Inflammatory macrophage treated with lipopolysaccharide for 1 hour (primary cell): ENCODE results near the gene ZFP36L2.
A peak's percentile ranks its signal among the peaks of the same experiment; 100 is the strongest.

ENCODE experiments used
- DNase-seq, 2 donors: peaks; one replicate each; pipeline ENCODE4 v3.0.0-alpha.2; 2020 to 2022

The ZFP36L2 gene, protein sequence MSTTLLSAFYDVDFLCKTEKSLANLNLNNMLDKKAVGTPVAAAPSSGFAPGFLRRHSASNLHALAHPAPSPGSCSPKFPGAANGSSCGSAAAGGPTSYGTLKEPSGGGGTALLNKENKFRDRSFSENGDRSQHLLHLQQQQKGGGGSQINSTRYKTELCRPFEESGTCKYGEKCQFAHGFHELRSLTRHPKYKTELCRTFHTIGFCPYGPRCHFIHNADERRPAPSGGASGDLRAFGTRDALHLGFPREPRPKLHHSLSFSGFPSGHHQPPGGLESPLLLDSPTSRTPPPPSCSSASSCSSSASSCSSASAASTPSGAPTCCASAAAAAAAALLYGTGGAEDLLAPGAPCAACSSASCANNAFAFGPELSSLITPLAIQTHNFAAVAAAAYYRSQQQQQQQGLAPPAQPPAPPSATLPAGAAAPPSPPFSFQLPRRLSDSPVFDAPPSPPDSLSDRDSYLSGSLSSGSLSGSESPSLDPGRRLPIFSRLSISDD

DNA sequence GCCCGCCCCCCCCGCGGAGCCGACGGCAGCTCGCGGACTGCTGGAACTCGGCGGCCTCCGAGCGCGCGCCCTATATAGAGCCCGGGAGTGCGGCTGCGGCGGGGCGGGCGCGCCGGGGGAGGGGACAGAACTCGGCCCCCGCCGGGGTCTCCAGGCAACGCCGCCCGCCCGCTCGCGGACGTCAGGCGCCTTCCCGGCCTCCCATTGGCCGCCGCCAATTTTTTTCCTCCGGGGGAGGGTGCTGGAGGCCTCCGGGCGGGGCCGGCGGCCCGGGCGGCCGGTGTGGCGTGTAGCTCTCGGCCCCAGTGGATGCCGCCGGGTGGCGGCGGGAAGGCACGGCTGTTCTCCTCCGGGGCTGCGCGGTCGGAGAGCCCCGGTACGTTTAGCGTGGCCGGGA is at the start of gene ZFP36L2:
ZFP36L2 (minus strand) TSS at position 49 of the 397 bp plus-strand sequence. CDS start 291 bp downstream, outside the sequence.
- DNase-seq, result peak; percentile 95 to 96

DNA sequence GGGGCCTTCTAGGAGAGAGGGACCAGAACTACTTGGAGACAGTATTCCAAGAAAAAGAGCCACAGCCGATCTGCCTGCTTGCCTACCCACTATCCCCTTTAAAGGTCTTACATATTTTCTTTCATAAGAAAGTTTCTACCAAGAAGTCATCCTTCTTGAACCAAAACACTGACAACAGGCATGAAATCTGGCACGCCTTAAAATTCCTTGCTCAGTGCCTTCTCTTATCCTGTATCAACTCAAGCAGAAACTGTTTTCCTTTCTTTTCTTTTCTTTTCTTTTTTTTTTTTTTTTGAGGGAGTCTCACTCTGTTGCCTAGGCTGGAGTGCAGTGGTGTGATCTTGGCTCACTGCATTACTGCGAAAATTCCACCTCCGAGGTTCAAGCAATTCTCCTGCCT is 48.3 kb upstream of the ZFP36L2 start:
- DNase-seq, result no peak

DNA sequence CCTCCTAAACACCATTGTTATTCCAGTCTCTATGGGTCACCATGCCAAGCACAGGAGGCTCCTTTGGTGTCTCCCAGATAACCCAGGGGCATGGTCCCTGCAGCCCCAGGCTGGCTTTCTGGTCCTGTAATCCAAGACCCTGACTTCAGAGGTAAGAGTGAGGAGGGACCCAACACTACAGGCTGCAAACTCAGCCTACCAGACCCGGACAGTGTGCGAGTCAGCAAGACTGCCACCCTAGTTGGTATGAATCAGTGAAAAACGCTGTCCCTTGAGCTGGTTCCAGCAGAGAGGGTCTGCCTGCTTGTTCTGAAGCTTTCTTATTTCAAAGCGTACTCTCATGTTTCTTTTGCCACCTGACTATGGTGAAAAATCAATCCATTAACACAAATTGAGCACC is 47.6 kb upstream of the ZFP36L2 start:
- no peak for DNase-seq

DNA sequence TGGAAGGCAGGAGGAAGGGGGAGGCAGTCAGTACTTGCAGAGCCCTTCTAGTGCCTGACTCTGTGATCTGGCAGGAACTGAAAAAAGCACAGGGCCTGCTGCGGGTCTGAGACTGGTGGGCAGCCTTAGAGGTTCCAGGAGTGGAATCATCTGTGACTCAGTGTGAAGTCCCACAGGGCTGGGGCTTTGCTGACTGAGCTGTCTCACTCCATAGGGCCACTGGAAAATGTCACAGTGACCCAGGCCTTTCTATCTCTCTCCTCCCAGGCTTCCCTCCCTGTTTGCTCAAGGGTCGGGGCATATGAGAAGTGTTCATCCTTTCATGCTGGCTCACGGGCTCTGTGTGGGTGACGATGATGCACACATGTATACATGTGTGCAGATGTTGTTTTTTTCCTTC is 47.1 kb upstream of the ZFP36L2 start:
- DNase-seq, result peak; percentile 20 to 65

DNA sequence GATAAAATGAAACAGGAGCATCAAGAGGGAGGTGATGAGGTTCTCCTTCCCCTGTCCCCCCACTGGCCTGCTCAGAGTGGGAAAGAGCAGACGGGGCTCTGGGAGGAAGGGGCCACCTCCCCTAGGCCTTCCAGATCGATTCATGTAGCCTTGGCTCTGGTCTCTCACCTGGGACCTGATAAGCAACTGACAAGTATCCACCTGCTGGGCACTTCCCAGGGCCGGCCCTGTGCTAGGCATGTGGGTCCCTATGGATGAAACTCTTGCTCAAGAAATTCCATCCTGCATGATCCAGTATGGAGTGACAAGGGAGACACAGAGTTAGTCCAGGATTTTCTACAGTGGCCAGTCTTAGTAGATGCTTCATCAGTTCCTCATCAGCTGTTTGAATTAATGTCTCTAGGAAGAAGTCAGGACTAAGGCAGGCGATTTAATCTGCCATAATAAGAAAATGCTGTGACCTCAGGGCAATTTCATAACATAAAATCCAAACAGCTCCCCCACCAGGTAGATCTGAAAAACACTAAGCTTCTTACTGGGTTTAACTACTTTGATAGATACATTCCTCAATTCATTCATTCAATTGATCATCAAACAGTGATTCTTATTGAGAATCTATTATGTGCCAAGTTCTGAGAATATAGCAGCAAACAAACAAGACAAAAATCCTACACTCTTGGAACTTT is 44.7 kb upstream of the ZFP36L2 start:
- DNase-seq, result no peak

DNA sequence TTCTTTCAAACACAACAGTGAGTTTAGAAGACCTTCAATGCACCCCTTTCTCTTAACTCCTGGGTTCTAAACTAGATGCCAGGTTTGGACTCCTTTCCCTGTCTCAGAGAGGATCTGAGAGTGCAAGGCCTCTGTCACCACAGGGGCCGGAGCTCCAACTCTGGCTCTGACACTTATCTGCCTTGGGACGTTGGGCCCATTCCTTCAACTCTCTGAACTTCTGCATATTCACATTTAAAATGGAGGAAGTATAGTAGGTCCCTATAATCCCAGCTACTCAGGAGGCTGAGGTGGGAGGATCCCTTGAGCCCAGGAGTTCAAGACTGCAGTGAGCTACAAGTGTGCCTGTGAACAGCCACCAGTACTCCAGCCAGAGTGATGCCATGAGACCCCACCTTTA is 44.1 kb upstream of the ZFP36L2 start:
- no peak for DNase-seq

DNA sequence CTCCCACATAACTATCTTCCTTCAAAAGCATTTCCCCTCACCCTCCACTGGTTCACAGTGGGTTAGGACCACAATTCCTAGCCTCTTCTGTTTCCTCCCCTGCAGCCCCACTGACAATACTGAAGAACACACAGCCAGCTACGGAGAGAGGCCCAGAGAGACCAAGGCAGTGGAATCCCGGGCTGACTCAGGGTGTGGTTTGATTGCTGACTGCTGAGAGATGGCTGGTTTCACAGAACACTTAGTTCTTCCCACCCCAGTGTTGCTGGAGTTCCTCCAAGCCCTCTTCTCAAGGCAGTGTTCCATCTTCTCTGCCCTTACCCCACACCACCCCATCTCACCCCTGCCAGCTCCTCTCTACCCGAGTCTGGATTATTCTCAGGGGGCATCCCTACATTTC is 43.3 kb upstream of the ZFP36L2 start:
- no peak for DNase-seq

DNA sequence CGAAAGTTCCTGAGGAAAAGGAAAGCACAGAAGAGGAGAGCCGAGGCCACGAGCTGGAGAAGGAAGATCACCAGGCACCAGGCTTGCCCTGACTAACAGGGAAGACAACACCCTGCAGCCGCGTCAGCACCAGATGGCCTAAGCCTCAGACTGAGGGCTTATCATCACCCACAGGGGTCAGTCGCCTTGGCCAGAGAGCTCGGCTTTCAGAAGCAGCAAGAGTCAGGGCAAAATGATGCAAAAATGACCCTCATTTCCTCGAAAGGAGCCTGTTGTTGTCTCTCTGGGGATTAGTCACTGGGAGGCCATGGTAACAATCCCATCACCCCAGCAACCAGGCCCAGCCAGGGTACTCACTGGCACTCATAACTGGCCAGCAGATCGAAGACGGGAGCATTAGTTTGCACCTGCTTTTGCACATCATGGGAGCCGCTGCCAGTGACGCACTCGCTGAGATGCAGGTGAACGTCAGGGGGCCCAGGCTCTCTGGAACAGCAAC is 42.7 kb upstream of the ZFP36L2 start:
- peak; percentile 38 to 44 for DNase-seq

DNA sequence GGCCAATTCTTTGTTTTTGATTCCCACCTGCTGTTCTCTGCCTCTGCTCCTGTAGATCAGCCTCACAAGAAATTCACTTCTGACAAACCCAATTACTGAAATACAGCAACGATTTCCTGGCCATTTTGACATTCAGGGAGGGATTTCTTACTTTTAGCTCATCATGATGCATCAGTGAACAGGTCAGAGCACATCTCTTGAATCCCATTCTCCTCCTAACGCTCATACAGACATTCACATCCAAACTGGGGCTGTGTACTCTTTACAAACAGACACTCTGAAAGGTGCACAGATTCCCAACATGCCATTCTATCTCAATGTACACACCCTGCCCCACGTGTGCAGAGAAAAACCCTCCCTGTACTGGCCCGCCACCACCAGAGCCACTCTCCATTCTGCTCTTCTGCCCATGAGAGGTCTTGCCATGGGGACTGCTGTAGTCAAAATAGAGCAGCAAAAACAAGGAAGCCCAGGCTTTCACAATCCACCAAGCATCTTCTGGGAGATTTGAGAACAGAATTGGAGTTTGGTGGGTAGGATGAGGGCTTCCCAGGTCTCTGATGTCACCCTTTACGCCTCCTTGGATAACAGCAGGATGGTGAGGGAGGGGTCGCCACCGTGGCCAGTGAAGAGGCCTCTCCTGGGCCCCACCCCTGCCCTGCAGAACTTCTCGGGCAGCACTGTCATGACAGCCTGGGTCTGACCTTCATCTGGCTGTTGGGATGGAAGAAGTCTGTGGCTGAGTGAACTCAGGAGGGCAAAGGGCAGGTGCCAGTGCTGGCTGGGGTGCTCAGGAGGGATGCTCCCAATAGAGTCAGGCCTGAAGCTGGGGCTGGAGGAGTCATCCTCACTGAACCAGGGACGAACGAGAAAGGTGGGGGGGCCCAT is 41.9 kb upstream of the ZFP36L2 start:
- DNase-seq, result peak; percentile 45 to 48

DNA sequence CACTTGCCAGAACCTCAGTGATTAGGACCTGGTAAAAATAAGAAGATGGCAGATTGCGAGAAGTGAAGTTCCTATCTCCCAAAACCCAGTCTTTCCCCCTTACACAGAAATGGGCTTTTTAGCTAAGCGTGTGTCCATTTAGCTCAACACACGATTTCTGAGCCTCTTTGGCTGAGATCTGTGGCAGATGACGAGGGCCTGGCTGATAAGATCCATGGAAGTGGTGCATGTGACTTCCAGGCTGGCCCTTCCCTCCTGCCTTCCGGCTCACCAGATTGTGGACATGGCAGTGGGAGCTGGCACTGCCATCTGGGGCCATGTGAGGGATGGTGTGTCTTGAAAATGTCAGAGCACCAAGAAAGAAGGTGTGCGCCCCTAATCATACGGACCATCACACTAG is 41.0 kb upstream of the ZFP36L2 start:
- DNase-seq, result no peak

DNA sequence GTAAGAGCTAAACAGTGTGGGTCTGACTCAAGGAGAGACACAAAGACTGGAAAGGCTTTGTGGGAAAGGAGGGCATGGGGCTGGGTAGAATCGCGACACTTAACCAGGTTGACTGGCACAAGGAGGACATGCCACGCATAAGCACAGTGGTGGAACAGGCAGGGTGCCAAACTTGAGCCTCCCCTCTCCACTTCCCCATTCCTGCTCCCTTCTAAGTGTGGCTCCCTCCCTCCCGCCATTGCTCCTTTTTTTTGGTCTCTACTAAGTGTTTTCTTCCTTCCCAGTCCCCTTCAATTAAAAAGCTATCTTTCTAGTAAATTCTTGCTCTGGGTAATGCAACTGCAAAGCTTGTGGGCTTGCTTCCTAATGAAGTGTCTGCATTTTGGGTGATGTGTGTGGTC is 40.3 kb upstream of the ZFP36L2 start:
- peak in 1 of 2 donors; percentile 31 for DNase-seq

DNA sequence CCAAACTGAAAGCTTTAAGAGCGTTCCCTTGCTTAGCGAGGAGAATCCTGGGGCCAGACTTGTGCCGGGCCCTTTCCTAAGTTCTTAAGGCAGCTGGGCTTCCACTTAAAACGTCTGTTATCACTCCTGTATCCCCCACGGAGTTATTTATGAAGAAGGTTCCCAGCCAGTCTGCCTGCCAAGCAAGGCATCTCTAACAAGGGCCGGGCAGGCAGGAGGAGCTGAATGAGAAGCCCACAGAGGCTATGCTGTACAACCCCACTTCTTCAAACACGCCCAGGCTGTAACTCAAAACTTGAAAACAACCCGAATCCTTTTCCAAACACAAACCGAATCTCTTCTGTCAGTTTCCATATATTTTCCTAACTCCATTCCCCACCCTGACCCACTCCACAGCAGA is 39.0 kb upstream of the ZFP36L2 start:
- DNase-seq, result no peak

DNA sequence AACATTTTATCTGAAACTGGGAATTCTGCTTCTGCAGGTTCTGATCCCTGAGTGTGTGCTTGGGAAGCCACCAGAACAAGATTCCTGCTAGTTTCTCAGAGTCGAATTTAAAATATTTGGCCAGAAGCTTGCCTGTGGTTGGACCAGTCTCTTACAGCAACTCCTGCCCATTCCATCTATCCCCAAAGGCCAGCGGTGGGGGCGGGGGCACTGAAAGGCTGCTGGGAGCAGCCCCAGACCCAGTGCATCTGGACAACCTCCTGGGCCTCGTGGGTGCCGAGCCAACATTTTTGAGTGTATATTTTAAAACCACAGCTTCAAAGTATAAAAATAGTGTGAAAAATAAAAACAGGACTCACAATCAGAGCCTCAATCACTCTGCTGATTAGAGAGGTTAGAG is 38.6 kb upstream of the ZFP36L2 start:
- no peak for DNase-seq

DNA sequence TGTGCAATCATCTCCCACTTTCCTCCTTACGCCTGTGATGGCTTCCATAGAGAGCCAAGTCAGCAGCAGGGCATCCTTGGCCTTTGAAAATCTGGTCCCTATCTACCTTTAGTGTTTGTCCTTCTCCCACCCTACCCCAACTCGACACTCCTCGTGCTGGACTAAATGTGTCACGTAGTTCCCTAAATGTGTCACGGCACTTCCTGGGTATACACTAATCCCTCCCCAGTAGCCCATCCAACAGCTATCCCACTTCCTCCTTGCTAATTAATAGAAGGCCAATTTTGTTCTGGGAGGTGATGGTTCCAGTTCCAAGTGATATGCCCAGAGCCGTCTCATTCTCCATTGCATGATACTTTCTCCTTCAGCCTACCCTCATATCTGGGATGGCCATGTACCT is 36.5 kb upstream of the ZFP36L2 start:
- DNase-seq, result no peak

DNA sequence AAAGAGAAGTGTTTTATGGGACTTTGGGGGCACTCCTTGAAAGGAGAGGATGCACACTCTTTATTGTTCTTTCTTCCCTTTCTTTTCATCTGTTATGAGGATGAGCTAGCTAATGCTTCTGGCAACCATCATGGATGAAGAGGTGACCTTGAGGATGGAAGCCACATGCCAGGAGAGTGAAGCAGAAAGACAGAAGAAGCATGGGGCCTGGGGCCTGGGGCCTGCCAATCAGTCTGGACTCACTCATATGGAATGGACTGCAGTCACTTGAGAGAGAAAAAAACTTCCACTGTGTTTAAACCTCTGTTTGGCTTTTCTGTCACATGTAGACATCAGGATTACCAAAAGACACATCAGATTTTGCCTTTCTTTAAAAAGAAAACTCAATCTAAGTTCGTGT is 35.8 kb upstream of the ZFP36L2 start:
- DNase-seq, result no peak

DNA sequence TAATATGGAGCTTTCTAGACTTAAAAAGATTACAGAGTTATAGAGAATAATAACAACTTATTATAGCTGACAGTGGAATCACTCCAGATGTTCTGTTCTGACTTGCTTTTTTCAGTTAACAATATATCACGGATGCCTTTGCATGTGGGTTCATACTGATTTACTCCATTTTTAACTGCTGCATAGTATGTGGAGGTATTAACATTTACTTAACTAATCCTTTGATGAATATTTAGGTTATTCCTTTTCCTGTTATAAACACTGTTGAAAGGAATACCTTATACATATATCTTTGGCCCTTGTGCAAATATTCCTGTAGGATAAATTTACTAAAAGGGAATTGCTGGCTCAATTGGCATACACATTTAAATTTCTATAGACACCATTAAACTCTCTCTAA is 33.1 kb upstream of the ZFP36L2 start:
- no peak for DNase-seq

DNA sequence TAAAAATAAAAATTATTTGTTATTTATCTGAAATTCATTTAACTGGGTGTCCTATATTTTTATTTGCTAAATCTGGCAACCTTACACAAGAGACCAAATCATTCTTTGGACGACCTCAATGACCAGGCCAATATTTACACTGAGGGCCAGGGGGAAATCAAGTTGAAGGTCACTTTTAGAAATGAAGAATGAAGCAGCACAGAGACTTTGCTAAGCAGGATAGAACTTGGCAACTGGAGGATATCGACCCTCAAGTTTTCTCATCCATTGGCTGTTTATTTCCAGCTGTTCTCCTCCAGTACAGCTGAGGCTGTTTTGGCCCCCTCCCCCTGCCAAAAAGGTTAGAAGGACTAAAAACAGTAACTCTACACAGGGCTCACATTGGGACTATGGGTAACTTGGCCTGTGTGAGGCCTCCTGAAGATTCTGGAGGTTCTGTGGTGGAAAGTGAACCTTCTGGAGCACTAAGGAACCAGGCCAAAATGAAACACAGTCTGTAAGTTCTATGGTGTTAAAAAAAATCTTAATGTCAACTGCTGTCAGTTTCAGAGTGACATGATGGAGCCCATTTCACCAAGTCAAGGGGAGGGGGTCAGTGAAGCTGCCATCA is 32.2 kb upstream of the ZFP36L2 start:
- no peak for DNase-seq

DNA sequence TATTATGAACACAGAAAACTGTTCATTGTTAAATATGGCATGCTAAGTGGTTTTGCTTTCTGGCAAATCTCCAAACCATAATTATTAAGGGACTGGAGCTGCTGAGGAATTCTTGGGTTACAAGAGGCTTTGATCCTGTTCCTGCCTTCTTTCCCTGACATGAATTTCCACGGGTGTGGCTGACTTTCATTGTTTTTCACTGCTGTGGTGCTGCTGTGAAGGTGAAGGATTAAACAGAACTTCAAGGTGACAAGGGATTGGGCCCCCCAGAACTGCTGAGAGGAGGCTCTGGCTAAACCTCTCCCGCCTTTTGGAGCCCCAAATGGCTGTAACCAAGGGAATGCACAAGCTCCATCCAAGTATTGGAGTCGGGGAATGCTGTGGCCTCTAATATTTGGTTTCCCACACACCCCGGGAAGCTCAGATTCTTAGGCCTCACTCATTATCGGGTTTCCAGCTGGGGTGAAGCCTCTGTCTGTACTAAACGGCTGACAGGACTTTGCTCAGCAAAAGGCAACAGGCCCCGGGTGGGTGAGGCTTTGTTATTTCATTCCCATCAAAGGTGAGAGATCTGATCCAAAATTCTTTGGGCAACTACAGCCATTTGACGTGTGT is 29.0 kb upstream of the ZFP36L2 start:
- DNase-seq, result no peak

DNA sequence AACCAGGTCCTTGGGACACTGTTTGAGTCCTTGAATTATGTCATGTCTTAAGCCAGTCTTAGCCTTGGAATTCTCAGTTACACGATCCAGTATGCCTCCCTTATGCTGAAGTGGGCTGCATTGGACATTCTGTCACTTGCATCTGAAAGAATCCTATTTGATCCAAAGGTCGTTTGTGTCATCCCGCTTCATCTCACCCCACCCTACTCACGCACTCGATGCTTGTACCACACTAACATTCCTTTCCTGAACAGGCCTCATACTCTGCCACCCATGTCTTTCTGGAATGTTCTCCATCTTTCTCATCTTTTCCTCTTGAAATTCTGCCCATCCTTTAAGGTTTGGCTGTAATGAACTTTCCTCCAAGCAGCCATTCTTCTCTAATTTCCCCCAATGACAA is 27.9 kb upstream of the ZFP36L2 start:
- DNase-seq, result no peak

DNA sequence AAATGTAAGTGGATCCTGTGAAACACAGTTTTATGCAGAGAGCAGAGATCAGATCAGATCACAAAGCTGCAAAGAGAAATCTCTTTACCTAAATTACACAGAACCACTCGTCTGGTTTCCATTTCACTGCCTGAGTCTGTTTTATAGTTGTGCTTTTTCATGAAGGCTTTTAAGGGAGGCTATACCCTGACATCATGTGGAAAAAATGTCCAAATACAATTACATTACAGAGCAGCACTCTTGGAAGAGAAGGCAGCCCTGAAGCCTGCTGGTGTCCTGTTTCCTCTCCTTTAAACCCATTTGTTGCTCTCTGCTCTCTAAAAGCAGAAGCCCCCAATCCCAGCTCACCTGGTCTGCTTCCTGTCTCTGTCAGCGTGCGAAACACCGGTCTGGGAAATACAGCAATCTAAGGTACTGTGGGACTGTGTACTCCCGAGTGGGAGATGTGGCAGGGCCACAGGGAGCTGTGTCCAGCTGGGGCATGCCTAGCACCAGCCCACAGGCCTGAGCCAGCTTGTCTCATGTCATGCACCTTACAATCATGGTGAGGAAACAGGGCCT is 24.8 kb upstream of the ZFP36L2 start:
- DNase-seq, result no peak

DNA sequence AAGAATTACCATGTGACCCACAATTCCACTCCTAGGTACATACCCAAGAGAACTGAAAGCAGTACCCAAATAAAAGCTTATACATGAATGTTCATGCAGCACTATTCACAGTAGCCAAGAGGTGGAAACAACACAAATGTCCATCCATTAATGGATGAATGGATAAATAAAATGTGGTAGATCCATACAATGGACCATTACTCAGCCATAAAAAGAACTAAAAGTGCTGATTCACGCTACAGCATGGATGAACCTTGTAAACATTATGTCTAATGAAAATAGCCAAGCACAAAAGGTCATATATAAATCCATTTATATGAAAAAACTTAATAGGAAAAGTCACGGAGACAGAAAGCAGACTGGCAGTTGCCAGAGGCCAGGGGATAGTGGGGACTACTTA is 23.6 kb upstream of the ZFP36L2 start:
- no peak for DNase-seq

DNA sequence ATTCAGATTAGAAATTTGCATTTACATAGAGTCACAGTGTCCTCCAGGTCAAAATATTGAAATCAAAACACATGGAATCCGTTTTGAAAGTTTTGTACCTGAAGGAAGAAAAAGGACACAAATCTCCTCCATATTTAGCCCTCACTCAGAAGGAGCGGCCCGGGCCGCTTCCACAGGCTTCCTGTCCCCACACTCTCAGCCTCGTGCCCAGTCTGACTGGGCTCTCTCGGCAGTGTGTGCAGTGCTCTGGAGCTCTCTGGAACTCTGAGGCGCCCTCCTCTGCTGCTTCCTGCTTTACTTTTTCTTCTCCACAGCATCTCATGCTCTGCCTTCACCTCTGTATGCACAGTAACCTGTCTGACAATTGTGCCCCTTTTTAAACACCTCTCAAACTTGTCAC is 22.2 kb upstream of the ZFP36L2 start:
- no peak for DNase-seq
